ENCODE data around the gene C1orf52.

The C1orf52 gene

DNA sequence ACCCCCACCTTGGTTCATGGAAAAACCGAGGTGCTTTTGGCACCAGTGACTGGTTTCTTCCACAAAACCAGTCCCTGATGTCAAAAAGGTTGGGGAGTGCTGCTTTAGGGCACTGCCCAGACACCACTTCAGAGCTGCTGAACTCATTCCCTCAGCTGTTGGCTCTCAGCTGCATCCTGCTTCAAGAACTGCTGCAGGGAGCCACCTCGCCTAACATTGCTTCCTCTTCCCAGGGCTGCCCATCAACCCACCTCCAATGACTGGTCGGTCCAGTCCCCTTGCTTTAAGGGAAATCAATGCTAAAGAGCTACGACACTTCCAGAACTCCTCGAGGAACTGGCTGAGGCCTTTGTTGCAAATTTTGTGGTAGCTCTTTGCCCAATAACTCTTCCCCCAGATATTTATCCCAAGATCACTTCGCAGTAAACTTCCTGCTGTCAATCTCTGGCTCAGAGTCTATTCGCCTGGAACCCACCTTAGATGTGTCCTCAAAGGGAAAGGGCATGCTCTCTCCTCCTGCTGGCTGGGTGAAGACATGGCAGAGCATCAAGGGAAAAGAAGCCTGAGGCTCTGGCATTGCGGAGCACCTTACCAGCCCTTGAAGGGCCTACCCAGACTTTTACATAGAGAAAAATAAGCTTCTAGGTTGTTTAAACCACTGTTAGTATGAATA, 29.0 kb downstream of the C1orf52 start:
- DNase-seq (ENCODE audit: insufficient read length, low spot score), result no peak
- TF ChIP-seq, protein P1, sequence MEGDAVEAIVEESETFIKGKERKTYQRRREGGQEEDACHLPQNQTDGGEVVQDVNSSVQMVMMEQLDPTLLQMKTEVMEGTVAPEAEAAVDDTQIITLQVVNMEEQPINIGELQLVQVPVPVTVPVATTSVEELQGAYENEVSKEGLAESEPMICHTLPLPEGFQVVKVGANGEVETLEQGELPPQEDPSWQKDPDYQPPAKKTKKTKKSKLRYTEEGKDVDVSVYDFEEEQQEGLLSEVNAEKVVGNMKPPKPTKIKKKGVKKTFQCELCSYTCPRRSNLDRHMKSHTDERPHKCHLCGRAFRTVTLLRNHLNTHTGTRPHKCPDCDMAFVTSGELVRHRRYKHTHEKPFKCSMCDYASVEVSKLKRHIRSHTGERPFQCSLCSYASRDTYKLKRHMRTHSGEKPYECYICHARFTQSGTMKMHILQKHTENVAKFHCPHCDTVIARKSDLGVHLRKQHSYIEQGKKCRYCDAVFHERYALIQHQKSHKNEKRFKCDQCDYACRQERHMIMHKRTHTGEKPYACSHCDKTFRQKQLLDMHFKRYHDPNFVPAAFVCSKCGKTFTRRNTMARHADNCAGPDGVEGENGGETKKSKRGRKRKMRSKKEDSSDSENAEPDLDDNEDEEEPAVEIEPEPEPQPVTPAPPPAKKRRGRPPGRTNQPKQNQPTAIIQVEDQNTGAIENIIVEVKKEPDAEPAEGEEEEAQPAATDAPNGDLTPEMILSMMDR (IDR thresholded peaks at IDR 0.05; ENCODE audit: insufficient read depth, missing control alignments), result no peak
- no peak for FAIRE-seq

DNA sequence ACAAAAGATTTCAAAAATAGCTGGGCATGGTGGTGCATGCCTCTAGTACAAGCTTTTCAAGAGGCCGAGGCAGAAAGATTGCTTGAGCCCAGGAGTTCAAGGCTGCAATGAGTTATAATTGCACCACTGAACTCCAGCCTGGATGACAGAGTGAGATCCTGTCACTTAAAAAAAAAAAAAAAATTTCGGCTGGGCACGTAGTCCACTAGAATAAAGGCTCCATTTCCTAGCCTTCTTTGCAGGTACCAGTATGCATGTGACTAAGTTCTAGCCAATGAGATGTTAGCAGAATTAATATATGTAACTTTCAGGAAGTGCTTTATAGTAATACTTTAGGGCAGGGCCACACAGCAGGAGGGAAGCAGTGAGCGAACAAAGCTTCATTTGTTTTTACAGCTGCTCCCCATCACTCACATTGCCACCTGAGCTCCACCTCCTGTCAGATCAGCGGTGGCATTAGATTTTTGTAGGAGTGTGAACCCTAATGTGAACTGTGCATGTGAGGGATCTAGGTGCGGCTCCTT, 29.8 kb downstream of the C1orf52 start:
- DNase-seq (ENCODE audit: insufficient read length, low spot score), result no peak
- FAIRE-seq, result no peak
- TF ChIP-seq, protein P1 (IDR thresholded peaks at IDR 0.05; ENCODE audit: insufficient read depth, missing control alignments), result no peak

DNA sequence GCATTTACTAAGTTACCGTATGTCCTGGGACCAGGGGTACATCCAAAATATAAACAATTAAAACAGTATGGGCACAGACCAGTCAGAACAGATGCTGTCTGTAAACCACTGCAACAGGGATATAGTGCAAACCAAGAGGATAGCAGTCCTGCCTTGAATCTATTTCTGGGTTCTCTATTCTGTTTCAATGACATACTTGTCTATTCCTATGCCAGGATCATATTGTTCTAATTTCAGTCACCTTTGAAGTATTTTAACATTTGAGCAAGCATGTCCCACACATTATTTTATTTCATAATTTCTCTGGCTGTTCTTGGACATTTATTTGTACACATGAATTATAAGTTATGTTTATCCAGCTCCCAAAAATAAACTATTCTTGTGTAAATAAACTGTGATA, 30.5 kb downstream of the C1orf52 start:
- TF ChIP-seq, protein P1 (IDR thresholded peaks at IDR 0.05; ENCODE audit: insufficient read depth, missing control alignments), result no peak
- FAIRE-seq (no peak), DNase-seq (ENCODE audit: insufficient read length, low spot score) (no peak)

DNA sequence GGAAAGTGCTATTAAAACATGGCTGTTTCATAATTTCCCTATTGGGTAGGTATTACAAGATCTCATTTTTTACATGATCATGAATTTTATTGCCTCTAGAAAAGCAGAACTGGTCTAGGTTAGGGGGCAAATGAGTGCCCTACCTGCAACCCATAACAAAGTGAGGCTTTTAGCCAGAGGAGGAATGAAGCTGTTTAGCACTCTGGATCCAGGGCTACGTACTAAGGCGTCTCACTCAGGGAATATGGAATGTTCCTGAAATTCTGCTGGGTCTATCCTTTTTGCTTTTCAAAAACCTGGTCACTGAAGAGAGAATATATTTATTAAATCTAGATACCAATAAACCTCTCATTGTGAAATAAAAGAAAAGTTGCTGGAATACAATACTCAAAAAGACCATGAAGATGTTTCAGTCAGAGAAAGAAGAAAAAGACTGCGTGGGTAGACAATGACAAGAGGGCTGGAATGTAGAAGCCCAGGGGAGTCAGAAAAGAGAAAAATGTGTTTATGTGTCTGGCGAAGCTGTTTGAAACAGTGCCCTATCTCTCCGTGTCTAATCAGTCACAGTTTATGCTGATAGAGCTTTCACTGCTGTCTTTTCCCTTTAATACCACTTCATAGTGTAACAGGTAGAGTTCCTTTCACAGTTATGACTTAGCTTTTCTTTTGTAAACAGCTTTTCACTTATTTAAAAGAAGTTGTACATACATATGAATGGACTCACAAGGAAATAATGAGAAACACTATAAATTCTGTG, 33.7 kb downstream of the C1orf52 start:
- no peak for FAIRE-seq
- TF ChIP-seq, protein P1 (IDR thresholded peaks at IDR 0.05; ENCODE audit: insufficient read depth, missing control alignments), result no peak
- no peak for DNase-seq (ENCODE audit: insufficient read length, low spot score)

DNA sequence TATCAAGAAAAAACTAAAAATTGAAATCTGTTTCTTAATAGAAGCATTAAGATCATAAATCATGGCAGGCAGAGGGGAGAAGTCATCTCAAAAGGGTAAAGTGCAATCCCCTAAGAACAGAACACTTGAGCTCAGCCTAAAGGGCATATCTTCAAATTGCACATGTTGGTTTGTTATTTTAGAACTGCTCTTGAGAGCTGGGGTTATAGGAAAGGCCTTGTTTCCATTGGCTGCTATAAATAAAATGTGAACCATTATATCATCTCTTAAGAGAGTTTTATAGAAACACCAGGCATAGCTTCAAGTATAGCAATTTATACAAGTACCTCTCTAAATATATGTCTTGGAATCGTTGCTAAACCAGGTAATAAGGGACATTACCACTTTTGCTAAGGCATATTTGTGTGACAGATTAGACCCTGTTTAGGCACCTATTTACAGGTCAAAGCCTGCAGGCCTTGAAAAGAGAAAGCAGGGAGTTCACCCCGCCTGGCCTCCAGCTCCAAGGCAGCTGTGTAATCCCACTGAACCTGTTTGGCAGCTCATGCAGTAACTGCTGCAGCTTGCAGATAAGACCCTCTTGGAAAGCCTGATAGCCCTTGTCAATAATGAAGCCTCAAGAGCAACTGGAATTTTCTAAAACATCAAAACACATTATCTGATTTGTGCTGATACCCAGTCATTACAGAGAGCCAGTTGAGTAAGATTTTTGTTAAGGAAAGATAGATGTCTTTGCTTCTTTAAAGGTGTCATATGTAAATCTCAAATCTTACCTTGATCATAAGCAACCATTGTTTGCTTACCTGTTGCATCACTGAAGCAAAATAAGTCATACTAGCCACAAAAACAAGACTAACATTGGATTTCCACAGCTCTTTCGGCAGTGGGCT, 34.5 kb downstream of the C1orf52 start:
- no peak for DNase-seq (ENCODE audit: insufficient read length, low spot score)
- no peak for FAIRE-seq
- TF ChIP-seq, protein P1 (IDR thresholded peaks at IDR 0.05; ENCODE audit: insufficient read depth, missing control alignments), result no peak

DNA sequence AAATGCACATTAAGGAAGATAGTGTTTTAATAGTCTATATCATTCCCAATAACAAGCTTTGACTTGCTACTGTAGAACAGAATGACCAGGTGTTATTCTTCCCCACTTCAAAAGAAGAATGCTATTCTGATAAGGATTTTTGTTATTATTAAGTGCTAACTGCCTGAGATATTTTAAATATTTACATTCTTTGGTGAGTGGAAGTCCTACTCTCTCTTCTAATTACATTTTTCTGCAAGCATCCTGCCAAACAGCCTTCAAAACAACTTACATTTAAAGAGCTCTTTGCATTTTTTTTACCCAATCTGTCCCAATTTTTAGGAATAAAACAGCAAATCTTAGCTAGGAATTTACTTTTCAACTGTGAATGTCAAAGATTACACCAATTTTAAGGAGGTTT, 35.2 kb downstream of the C1orf52 start:
- TF ChIP-seq, protein P1 (IDR thresholded peaks at IDR 0.05; ENCODE audit: insufficient read depth, missing control alignments), result no peak
- FAIRE-seq (no peak), DNase-seq (ENCODE audit: insufficient read length, low spot score) (no peak)
